HuH-7 (cell line): Measurements from ENCODE around the gene LPCAT1.
"Not testable (repeated sequence)": the region's sequence is repeated elsewhere in the genome, so short reads cannot be mapped to it uniquely, and the experiment has no call there.

Source experiments
- DNase-seq: peaks from one replicate; pipeline ENCODE4 v3.0.0; 2011; ENCODE audit warnings: low spot score

LPCAT1 gene

GRCh38 chr5:1480217-1480616 lies 43.5 kb downstream of the LPCAT1 start:
- peak; percentile 31 for DNase-seq

GRCh38 chr5:1479581-1480188 lies 44.1 kb downstream of the LPCAT1 start:
- DNase-seq, result peak; percentile 85

GRCh38 chr5:1479066-1479465 lies 44.7 kb downstream of the LPCAT1 start:
- no peak for DNase-seq

GRCh38 chr5:1478271-1479035 lies 45.3 kb downstream of the LPCAT1 start:
- DNase-seq, result no peak

- DNase-seq, result no peak
These were observed 46.4 kb downstream of the LPCAT1 start for GRCh38 chr5:1477341-1477740.

GRCh38 chr5:1476967-1477310 lies 46.8 kb downstream of the LPCAT1 start:
- DNase-seq, result no peak

GRCh38 chr5:1476181-1476966 lies 47.4 kb downstream of the LPCAT1 start:
- no peak for DNase-seq

GRCh38 chr5:1475544-1475900 lies 48.2 kb downstream of the LPCAT1 start:
- DNase-seq, result not testable (repeated sequence)

- no peak for DNase-seq
These were observed 48.8 kb downstream of the LPCAT1 start for GRCh38 chr5:1474866-1475543.

GRCh38 chr5:1474183-1474839 lies 49.4 kb downstream of the LPCAT1 start:
- no peak for DNase-seq

- DNase-seq, result no peak
These were observed 50.0 kb downstream of the LPCAT1 start for GRCh38 chr5:1473746-1474145.

GRCh38 chr5:1472964-1473628 lies 50.7 kb downstream of the LPCAT1 start:
- no peak for DNase-seq

GRCh38 chr5:1471997-1472963 lies 51.5 kb downstream of the LPCAT1 start:
- DNase-seq, result no peak

GRCh38 chr5:1471240-1471853 lies 52.4 kb downstream of the LPCAT1 start:
- no peak for DNase-seq

- DNase-seq, result no peak
These were observed 53.0 kb downstream of the LPCAT1 start for GRCh38 chr5:1470762-1471211.

- DNase-seq, result no peak
These were observed 54.9 kb downstream of the LPCAT1 start for GRCh38 chr5:1468629-1469527.

- DNase-seq, result peak; percentile 79
These were observed 55.5 kb downstream of the LPCAT1 start for GRCh38 chr5:1468247-1468612.

- no peak for DNase-seq
These were observed 56.2 kb downstream of the LPCAT1 start for GRCh38 chr5:1467341-1468246.
